Prostate gland (tissue), 2 donors: ENCODE results near the gene FXR2. TPM values are rescaled to one million over a fixed set of nuclear protein-coding genes. Genes with fewer than 3 reads are reported as not detected.
A peak's percentile ranks its signal among the peaks of the same experiment; 100 is the strongest.

Experiments used
- DNase-seq: peaks from one replicate; pipeline ENCODE4 v3.0.0-alpha.2; 2019; ENCODE audit warnings: low spot score
- H3K27ac ChIP-seq, 2 donors: fragments of 200-600 bp; sonication (generic); 2 replicates each; pipeline ENCODE4 v1.5.1; 2017 to 2019
- H3K27me3 ChIP-seq: fragments of 200-600 bp; sonication (generic); replicated peaks from 2 replicates; pipeline ENCODE4 v1.5.1; 2019; ENCODE audit not compliant: insufficient read depth
- H3K36me3 ChIP-seq, 2 donors: fragments of 200-600 bp; sonication (generic); 1 replicate in 1 of 2; 2 replicates in 1 of 2; pipeline versions ENCODE4 v1.5.1 to v1.8.1; 2017 to 2019
- H3K4me1 ChIP-seq: fragments of 200-600 bp; sonication (generic); replicated peaks from 2 replicates; pipeline ENCODE4 v1.5.1; 2019
- H3K4me3 ChIP-seq, 2 donors: fragments of 200-600 bp; sonication (generic); 2 replicates each; pipeline ENCODE4 v1.5.1; 2017 to 2019
- H3K9me3 ChIP-seq: fragments of 200-600 bp; sonication (generic); 2 replicates; pipeline ENCODE4 v1.5.1; 2017
- CTCF ChIP-seq, 4 experiments: fragments of 200-600 bp in 2 of 4; fragments of 450-650 bp in 2 of 4; sonication (generic) in 2 of 4; IDR thresholded peaks; 1 replicate in 3 of 4; 2 replicates in 1 of 4; pipeline ENCODE4 v1.5.1; 2016 to 2019; ENCODE audit warnings: antibody characterized with exemption in 4 of 4, mild to moderate bottlenecking in 2 of 4, moderate library complexity in 2 of 4
- POLR2A ChIP-seq: fragments of 450-650 bp; IDR thresholded peaks from one replicate; pipeline ENCODE4 v1.6.1; 2016; ENCODE audit warnings: antibody characterized with exemption, mild to moderate bottlenecking
- POLR2AphosphoS5 ChIP-seq: sonication (generic); formaldehyde crosslinking; IDR thresholded peaks from one replicate; pipeline ENCODE4 v1.6.1; 2017; ENCODE audit warnings: antibody characterized with exemption
- WGBS: methylation state at CpG from one replicate; pipeline ENCODE4 v1.1.5; 2018; 5-methylcytosine and 5-hydroxymethylcytosine counted together
- intact Hi-C: fragments of 100-400 bp; cut with DNase I; formaldehyde crosslinking; loops from one replicate; pipeline ENCODE4 v1.14.2; 2022
- total RNA-seq, 2 donors: library from RNA; depleted of rRNA; stranded (reverse); fragments of >200 nt; gene quantifications; one replicate each; pipeline ENCODE4 v1.1.0, GENCODE V29; 2016

The FXR2 gene
- total RNA-seq, 2 donors from 2014 or later = 27.1 to 51.4 TPM

DNA sequence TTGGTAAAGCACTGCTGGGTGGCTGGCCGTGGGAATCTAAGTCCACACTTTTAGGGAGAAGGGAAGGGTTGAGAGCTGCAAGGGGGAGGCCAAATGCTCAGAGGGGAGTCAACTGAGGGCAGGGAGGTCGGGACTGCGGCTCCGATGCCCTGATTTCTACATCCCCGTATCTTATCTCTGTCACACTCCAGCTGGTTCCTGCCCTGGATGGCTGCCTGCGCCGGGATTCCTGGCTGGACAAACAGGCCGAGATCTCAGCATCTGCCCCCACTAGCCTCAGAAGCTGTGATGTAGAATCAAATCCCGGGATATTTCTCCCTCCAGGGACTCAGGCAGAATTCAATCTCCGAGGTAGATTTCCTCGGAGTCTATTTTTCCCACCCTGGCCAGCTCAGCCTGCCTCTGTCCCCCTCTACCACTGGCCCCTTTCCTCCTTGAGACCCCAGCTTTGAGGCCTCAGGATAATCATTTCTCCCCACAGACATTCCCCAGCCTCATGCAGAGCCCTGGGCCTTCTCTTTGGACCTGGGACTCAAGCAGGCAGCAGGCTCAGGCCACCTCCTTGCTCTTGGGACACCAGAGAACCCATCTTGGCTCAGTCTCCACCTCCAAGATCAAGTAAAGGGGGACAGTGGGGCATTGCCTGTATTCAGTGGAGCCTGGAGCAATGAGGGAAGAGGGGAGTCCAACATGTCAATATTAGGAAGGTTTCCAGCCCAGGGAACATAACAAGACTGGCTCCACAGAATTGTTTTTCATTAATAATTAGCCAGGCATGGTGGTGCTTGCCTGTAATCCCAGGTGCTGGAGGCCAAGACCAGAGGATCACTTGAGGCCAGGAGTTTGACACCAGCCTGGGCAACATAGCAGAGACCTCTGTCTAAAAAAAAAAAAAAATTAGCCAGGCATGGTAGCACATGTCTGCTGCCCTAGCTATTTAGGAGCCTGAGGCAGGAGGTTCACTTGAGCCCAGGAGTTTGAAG, 17.0 kb upstream of the FXR2 start:
- Histone ChIP-seq H3K27me3 (no peaks in the 10 kb centered on the region), H3K4me3 (no peak overlapping the region), H3K36me3 (no peaks in the 10 kb centered on the region), H3K27ac (no peak overlapping the region), H3K9me3 (no peaks in the 10 kb centered on the region), H3K4me1 (no peaks in the 10 kb centered on the region)
- no peak for DNase-seq
- 84% methylated on average over 11 of the region's 11 CpGs for WGBS
- TF ChIP-seq POLR2AphosphoS5 (no peak), POLR2A (no peak), CTCF (IDR thresholded peaks at IDR 0.05) (no peak)
- intact Hi-C loops = no loop called here

DNA sequence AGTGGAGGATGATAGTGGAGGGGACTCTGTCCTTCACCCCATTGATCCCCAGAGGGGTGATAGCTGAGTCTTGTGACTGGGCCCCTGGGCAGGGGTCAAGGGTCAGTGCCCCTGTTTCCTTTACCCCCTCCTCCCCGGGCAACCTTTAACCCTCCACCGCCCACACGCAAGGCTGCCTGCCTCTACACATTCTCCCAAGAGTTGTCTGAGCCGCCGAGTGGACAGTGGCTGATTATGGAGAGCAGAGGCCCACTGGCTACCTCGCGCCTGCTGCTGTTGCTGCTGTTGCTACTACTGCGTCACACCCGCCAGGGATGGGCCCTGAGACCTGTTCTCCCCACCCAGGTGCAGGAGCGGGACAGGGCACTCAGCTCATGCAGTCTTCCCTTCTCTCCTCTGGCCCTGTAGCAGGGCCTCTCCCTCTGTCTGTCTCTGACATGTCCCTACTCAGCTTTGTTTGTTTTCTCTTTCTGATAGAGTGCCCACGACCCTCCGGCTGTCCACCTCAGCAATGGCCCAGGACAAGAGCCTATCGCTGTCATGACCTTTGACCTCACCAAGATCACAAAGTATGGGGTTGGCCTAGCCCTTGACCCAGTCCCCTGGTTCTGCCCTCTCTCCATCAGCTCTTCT, 15.4 kb upstream of the FXR2 start, which contains the start of gene SHBG:
Gene SHBG (plus strand): TSS at position 197 of the 633 bp plus-strand sequence. CDS start 38 bp downstream, at position 235.
- H3K36me3 ChIP-seq = no peaks in the 10 kb centered on the region
- no peak within 1 kb of the TSS for H3K4me3 ChIP-seq
- H3K9me3 ChIP-seq = no peaks in the 10 kb centered on the region
- H3K27me3 ChIP-seq = no peaks in the 10 kb centered on the region
- intact Hi-C loops = loop anchor here (5.0 kb wide), 1 partner anchor 57 kb away; the partner anchor contains the start of genes TP53 and WRAP53
- H3K4me1 ChIP-seq = no peaks in the 10 kb centered on the region
- no peak for TF ChIP-seq POLR2A
- TF ChIP-seq POLR2AphosphoS5 = no peak
- no peak for TF ChIP-seq CTCF (IDR thresholded peaks at IDR 0.05)
- no peak within 1 kb of the TSS for H3K27ac ChIP-seq
- no peak for DNase-seq
- 75% methylated on average over 13 of the region's 13 CpGs for WGBS

DNA sequence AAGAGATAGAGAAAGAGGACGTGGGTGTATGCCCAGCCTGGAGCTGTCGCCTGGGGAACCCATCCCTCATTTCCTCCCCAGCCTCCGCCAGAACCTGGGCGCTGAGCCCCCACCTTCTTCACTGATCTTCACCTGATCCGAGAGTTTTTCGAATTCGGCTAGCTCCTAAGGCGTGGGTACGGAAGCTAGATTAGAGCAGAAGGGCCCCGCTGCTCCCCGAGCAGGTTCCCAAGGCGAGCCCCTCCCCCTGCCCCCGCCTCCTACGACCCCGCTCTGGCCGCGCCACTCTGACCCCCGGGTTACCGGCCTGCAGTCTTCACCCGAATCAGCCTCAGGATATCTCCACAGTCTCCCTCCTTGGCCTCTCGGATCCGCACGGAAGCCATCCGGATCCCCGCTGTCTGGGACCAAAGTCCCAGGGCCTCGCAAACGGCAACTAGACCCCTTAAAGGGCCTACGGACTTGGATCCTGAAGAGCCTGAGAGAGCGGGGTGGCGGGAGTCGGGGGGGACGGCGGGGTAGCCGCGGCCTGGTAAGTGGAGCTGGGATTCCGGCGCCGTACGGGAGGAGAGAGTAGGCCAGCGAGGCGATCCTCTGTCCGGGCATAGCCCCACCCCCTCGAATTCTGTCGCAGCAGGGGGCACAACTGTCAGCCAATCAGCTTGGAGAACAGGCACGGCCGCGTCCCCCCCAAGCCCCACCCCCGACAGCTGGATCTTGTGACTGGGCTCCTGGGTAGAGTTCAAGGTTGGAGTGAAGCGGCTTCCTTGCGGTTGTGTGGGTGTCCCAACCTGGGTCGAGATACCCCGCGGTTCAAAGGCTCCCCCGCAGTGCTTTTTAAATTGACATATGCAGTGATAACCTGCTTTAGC, 12.8 kb upstream of the FXR2 start, which contains the start of gene SAT2:
Gene SAT2 (minus strand): TSS at position 572 of the 872 bp plus-strand sequence. CDS start 186 bp downstream, at position 386.
- H3K36me3 ChIP-seq = no peaks in the 10 kb centered on the region
- TF ChIP-seq POLR2A = peak; percentile 88
- TF ChIP-seq CTCF (IDR thresholded peaks at IDR 0.05) = no peak
- peak; percentile 82 for TF ChIP-seq POLR2AphosphoS5
- WGBS = 1% methylated on average over 54 of the region's 54 CpGs
- no peaks in the 10 kb centered on the region for H3K27me3 ChIP-seq
- peak within 1 kb of the TSS; percentile 97 to 98 for H3K27ac ChIP-seq
- H3K9me3 ChIP-seq = no peaks in the 10 kb centered on the region
- H3K4me3 ChIP-seq = peak within 1 kb of the TSS; percentile 87 to 94
- no peaks in the 10 kb centered on the region for H3K4me1 ChIP-seq
- DNase-seq = peak; percentile 94
- intact Hi-C loops = loop anchor here (5.0 kb wide), 1 partner anchor 60 kb away; the partner anchor contains the start of genes TP53 and WRAP53

DNA sequence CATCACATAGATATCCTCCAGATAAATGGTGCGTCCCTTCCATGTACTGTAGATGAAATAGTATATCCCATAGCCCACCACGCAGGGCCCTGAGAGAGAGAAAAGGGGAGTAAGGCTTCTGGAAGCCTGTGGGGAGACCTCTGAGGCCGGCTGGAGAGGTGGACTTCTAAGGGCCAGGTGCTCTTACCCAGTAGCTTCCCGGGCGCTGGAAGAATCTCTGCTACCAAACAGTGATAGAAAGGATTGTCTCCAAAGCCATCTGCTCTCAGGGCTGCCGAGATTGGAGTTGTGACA, 12.2 kb upstream of the FXR2 start:
- DNase-seq = no peak
- peak overlapping the region; percentile 97 to 98 for H3K27ac ChIP-seq
- no peaks in the 10 kb centered on the region for H3K9me3 ChIP-seq
- H3K36me3 ChIP-seq = no peaks in the 10 kb centered on the region
- H3K4me3 ChIP-seq = peak overlapping the region; percentile 87 to 94
- intact Hi-C loops = loop anchor here (5.0 kb wide), 1 partner anchor 60 kb away; the partner anchor contains the start of genes TP53 and WRAP53
- no peak for TF ChIP-seq CTCF (IDR thresholded peaks at IDR 0.05)
- no peak for TF ChIP-seq POLR2A
- TF ChIP-seq POLR2AphosphoS5 = no peak
- WGBS = 6% methylated on average over 6 of the region's 6 CpGs
- H3K27me3 ChIP-seq = no peaks in the 10 kb centered on the region
- H3K4me1 ChIP-seq = no peaks in the 10 kb centered on the region
